ENCODE measurements around the gene LMX1B.
"Not testable (repeated sequence)": the region's sequence is repeated elsewhere in the genome, so short reads cannot be mapped to it uniquely, and the experiment has no call there.

Gene LMX1B

DNA sequence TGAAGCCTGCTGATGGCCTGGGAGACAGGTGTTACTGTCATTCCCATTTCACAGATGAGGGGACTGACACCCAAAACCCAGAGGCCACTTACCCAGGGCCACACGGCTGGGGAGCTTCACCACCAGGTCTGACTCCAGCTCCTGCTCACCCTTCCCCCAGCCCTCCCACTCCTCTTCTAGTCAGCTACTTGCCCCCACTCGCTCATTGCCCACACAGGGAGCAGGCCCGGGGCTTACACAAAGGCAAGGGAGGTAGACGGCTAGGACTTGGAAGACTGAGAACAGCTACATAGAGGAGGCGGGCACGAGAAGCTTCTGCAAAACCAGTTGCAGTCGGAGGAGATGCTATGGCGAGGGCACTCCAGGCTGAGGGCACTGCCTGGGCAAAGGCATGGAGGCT, 21.3 kb downstream of the LMX1B start:
- no peak for DNase-seq (ENCODE audit: low read depth)

DNA sequence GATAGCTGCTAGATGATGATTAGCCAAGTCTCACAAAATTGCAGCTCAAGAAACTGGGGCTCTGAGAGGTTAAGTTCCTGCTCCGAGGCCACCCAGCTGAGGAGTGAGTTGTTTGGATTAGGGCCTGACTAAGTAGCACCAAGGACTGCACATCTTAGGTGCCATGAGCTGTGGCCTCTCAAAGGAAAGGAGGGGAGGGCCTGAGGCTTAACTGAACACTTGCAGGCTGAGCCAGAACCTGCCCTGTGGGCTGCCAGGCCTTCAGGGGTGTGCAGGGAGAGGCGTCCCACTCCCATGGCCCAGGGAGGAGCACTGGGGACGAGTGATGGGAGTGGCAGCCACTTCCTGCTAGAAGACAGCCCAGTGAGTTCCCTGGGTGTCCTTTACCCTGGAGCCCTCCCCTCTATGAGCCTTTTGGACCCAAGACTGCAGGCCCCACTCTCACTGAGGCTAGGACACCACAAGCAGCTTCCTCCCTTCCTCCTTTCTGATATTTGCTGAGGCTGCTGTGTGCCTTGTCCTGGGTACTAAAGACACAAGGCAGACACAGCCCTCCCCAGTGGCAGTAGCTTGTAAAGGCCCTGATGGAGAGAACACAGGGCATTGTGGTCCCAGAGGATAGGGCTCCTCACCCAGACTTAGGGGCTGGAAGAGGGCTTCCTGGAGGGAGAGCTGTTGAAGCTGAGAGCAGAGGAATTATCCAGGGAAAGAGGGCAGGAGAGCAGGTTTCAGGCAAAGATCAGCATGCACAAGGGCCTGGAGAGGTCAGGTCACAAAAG, 22.1 kb downstream of the LMX1B start:
- DNase-seq (ENCODE audit: low read depth) = no peak

DNA sequence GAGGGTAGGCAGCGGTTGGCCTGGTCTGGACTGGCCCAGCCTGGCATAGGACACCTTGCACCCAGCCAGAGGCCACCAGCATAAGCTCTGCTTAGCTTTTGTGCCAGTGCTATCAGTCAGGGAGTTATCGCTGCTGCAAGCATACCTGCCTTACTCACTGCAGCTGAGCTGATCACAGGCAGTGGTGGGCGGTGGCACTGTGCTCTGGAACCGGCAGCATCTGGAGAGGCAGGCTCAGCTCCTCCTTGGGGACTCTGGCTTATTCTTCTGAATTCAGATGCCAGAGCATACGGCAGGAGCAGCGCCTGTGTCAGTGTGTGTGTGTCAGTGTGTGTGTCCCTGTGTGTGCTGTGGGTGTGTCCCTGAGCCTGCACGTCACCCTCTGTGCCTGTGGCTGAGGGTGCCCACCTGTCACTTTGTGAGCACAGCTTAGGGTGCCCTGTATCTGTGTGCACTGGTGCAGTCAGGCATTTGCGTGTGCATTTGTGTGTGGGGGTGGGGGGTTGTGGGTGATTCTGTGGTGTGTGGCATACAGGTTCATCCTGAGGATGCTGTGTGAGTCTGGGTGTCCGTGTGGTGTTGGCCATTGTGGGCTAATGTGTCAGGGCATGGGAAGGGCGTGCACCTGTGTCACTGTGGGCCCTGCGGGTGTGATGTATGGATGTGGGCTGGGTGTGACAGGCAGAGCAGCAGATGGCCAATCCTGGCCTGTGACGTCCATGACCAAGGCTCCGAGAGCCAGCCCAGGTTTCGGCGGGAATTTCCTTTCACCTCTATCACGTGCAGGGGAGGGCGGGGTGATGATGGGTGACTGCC, 23.5 kb downstream of the LMX1B start:
- no peak for DNase-seq (ENCODE audit: low read depth)

DNA sequence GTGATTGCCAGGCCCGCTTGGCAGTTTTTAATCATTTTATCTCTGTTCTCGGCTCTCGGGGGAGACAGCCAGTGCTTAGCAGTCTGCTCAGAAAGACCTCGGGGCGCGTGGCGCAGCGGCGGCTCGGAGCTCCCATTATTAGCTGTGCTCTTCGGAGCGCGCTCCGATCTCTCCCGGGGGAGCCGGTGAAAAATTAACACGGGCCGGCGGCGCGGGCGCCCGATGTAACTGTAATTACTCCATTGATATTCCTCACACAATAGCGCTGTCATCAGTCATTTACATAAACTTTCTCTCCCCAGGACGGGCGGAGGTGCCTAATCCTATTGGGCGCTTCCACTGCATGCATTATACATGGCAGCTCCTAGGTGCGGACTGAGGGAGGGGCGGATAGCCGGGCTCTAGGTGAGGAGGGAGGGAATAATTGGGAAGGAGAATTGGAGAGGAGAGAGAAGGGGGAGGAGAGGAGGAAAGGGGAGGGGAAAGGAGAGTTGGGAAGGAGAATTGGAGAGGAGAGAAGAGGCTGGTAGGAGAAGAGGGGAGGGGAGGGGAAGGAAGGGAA, 24.9 kb downstream of the LMX1B start:
- no peak for DNase-seq (ENCODE audit: low read depth)

DNA sequence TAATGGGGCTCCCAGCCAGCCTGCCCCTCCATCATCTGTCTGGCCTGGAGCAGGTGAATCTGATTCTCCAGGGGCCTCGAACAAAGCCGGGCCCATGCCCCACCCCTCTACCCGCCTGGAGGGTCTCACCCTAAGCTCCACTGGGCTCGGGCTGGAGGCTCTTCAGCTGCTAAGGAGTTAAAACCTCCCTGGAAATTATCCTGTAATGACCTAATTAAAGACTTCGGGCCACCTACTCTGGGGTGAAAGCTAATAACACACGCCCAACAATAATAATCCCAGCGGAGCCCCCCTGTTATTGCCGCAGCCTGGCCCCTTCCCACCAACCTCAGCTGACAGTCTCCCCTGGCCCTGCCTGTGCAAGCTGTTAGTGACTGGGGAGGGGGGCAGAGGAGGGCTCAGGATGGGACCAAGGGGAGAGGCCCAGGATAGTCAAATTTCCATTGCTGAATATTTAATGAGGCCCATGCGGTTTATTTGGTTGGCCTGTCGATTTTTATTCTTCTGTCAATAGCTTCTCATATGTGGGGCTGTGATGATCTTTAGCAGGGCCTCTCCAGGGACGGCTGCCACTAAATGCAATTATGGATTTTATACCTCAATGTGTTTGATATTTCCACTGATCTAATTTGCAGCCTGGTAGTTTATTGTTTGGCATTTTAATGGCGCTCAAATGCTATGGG, 25.7 kb downstream of the LMX1B start:
- DNase-seq (ENCODE audit: low read depth) = no peak

DNA sequence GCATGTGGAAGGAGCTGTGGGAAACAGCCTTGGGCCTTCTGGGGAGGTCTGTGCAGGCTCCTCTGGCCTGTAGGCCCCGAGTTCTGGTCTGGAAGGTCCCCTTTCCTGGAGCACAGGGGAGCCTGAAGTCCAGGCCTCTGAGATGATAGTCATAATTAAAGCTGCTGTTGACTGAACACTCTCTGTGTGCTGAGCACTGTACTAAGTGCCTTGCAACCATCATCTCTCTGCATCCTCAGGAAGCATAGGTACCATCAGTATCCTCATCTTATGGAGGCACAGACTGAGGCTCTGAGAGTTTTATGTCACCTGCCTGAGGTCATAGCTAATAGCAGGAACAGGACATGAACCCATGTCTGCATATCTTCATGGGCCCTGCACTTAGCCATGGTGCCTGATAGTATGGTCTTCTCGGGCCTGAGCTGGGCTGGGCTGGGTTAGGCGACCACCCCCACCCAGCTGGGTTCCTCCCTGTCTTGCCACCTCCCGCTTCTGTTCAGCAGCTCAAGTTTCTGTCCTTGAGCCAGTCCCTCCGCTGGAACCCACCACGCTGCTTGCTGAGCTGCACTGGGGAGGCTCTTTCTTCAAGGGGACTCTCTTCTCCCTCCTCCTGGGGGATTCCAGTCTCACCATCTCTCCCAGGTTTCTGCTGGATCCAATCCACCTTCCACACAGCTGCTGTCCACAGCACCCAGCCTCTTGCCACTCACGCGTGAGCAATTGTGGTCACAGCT, 27.6 kb downstream of the LMX1B start:
- DNase-seq (ENCODE audit: low read depth) = no peak

DNA sequence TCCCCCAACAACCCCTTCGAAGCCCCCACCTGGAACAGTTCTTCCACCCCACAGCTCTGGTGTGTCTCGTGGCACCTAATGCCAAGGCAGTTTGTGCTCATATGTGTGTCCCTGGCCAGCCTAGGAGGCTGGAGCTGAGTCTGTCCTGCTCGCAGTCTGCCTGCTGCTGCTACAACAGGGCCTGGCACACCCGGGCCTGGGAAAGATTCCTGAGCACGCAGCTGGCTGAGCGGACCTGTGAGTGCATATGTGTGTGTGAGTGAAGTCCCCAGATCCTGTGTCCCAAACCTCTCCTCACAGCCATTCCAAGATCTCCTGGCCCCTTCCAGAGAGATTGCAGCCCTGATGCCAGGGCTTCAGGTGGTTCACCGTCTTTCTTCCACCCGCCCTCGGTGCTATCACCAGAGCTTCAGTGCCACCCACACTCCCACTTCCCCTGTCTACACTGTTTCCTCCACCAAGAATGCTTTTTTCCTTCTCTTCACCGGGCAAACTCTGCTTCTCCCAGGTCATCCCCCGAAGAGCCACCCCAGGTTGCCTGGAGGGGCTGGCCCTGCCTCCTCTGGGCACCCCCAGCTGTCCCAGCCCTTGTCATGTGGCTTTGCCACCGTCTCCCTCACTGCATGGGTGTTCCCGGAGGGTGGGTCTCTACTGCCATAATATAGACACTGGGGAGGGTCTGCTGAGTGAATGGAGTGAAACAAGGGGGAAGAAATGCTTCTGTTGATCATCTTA, 28.4 kb downstream of the LMX1B start:
- no peak for DNase-seq (ENCODE audit: low read depth)

DNA sequence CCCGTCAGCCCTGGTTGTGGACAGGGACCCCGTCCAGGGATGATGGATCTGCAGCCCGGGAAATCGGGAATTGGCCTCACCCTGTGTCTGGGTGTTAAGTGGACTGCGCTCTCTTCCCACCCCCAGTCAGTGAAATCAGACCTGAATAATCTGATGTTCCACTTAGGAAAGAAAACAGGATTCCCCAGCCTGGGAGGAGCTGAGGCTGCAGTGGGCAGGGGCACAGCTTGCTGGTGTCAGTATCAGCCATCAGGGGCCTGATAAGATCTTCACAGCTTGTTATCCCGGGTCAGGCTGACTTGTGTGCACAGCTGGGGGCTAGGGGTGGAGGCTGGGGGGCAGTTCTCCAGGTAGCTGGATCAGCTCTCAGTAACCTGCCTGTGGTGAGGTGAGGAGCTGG, 29.1 kb downstream of the LMX1B start:
- DNase-seq (ENCODE audit: low read depth) = no peak

DNA sequence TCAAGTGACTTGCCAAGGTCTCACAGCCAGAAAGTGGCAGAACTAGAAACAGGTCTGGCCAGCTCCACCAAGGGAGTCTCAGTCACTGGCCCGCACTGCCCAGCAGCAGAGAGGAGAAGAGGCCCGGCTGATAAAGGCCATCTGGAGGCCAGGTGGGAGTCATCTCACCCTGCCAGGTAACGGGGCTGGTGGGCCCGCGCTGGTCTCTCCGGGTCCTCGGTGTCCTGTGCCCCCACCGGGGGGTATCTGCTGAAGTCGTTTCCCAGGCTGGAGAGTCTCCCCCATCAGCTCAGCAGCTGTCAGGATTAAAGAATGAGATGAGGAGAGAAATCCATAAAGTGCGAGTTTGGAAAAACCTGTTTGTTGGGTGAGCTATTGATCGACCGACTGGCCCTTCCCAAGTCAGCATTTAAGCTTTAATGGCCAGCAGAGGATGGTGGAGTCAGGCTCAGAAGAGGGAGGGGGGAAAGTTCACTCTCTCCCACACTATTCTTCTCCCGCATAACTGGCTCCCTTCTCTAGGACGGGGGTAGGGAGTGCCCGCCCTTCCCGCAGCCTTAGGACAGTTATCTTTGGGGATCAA, 30.3 kb downstream of the LMX1B start:
- no peak for DNase-seq (ENCODE audit: low read depth)

DNA sequence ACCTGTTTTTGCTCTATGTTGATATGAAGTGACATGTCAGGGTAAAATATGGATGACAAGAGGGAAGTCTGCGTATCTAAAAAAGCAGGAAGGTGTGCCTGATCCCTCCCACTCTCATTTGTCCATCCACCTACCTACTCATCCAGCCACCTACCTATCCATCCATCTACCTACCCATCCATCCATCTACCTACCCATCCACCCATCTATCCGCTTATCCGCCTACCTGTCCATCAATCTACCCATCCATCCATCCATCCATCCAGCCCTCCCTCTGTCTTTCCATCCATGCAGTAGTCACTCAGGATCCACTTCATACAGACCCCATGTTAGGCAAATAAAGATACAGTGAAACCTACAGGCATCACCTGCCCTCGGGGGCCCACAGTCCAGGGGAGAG, 32.4 kb downstream of the LMX1B start:
- no peak for DNase-seq (ENCODE audit: low read depth)

DNA sequence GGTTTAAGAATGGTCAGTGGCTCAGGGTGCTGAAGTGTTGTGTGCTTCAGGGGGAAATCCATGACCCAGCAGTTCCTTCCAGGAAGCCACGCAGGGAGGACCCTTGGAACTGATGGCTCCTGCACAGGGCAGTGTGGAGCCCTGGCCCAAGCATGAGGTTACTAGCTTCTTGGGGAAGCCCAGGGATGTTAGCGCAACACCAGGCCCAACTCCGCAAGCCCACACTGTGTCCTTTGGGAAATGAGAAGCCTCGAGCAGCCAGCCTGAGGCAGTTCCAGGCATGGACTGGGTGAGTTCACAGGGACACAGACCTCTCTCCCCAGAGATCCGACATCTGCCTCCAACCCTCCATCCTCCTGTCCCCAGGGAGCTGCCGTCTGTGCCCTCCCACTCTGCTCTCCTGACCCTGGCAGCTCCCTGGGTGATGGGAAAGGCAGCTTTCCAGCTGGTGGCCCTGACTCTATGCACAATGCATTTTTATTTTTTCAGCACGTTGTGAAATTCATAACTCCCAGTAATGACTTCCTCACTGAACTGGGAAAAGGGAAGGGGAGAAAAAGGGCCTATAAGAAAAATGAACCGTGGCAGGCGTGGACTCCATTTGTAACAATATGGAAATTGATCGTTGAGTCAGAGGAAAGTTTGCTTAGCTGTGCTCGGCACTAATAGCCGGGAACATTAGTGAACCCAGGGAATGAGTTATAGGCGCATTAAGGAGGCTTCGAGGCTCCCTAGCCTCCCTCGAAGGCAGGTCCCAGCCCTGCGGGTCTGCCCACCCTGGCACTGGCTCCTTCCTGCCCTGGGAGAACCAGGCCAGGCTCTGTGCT, 34.1 kb downstream of the LMX1B start:
- no peak for DNase-seq (ENCODE audit: low read depth)

DNA sequence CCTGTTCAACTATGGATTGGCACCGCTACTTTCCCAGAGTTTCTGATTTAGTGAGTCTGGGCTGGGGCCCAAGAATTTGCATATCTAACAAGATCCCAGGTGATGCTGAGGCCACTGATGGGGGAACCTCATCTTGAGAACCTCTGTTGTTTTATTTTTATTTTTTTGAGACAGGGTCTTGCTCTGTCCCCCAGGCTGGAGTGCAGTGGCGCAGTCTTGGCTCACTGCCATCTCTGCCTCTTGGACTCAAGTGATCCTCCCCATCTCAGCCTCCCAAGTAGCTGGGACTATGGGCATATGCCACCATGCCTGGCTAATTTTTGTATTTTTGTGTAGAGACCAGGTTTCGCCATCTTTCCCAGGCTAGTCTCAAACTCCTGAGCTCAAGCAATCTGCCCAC, 35.7 kb downstream of the LMX1B start:
- DNase-seq (ENCODE audit: low read depth) = no peak

DNA sequence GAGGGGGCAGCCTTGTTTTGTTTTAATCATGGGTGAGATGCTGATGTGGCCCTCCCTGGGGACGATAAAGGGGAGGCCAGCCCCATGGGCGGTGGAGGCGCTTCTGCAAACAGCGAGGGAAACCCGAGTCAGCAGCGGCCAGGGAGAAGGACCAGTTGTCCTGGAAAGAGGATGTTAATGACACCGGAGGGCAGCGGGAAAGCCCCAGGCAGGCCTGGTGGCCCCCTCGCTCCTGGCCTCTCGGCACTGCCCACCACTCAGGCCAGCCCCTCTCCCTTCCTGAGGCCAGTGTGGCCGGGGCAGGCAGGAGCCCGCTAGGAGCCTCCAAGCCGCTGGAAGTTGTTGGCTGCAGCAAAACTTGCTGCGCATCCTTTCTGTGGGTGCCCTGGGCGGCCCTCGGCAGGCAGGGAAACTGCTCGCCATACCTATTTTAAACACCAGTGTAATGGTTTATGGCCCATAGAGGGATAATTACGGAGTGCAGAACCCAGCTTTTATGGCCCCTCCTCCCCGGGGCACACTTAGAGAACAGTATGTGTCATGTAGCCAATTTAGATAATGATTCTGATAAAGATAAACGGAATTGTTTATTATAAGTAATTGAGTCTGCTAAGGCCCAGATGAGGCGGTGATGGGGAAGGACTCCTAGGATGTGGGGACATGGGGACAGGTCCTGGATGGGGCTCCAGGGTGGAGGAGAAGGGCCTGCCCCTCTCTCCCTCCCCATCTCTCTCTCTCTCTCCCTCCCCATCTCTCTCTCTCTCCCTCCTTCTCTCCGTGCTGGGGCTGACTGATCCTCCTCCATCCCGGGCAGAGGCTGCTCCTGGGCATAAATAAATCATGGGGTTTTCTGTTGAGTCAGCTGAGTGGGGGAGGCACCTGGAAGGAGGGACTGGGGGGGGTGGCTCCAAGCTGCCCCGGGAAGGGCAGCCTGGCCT, 36.9 kb downstream of the LMX1B start:
- DNase-seq (ENCODE audit: low read depth) = no peak

DNA sequence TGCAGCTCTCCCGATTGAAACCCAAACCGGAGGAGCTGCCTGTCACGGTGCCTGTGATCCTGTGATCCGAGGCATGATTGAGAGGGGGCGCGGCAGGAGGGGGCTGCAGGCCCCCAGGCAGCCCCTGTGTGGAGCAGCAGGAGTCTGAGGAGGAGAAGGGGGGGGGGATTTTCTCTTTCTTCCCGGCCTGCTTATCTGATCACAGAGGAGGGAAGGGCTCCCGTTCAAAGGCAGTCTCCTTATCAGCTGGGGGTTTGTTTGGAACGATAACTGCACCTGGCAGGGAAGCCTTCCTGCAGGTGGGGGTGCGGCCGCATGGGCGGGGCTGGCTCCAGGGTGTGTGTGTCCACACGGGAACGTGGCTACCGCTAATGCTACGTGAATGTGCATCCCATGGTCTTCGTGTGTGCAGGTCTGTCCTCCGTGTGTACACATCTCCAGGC, 38.4 kb downstream of the LMX1B start:
- no peak for DNase-seq (ENCODE audit: low read depth)

DNA sequence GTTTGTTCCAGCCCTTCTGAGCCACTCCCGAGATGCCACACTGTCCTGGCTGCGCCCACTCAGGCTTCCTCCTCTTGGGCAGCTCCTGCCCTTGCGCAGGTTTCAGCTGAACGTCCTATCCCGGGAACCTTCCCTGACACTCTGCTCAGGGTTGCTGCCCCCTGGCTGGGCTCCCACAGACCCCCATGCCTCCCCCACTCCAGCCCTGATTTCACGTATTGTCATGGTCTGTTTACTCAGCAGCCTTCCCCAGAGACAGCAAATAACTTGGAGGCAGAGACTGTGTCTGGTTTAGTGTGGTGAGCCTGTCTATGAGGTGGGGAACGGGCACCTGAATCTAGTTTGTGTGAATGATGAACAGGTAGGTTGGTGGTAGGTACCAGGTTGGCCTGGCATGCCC, 40.4 kb downstream of the LMX1B start:
- no peak for DNase-seq (ENCODE audit: low read depth)

DNA sequence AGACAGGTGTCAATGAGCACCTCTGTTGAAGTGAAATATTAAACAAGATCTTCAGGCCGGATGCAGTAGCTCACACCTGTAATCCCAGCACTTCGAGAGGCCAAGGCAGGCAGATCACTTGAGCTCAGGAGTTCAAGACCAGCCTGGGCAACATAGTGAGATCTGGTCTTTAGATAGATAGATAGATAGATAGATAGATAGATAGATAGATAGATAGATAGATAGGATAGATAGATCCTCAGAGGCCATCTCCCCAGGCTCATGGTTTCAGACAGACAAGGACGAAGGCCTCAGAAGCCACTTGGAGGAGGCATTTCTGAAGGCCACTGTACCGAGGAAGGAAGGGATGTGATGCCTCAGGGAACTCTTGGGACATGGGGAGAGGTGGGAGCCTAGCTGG, 42.5 kb downstream of the LMX1B start:
- DNase-seq (ENCODE audit: low read depth) = not testable (repeated sequence)

DNA sequence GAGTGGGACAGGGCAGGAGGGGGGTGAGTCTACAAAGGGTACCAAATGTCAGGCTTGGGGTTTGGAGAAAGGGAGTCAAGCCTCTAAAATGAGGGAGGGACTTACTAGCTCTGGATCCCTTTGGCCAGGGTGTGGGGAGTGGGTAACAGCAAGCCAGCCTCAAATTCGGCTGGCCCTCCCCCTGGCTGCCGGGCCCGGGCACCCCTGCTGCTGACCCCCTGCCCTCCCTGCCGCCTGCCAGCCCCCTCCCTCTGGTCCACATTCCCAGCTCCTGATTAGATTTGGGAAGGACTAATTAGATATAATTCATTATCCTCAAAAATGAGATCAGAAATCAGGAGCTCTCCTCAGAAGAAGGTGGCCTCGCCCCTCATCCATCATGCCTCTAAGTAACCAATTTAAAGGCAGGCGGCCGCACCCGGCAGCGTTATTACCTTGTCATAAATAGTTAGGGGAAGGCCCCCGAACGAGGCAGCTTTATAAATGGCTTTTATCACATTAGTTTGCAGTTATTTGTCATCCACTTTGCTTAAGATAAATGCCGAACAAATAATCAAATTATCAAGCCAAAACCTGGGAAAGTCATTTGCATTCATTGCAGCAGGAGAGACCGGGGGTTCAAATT, 44.6 kb downstream of the LMX1B start:
- DNase-seq (ENCODE audit: low read depth) = no peak

DNA sequence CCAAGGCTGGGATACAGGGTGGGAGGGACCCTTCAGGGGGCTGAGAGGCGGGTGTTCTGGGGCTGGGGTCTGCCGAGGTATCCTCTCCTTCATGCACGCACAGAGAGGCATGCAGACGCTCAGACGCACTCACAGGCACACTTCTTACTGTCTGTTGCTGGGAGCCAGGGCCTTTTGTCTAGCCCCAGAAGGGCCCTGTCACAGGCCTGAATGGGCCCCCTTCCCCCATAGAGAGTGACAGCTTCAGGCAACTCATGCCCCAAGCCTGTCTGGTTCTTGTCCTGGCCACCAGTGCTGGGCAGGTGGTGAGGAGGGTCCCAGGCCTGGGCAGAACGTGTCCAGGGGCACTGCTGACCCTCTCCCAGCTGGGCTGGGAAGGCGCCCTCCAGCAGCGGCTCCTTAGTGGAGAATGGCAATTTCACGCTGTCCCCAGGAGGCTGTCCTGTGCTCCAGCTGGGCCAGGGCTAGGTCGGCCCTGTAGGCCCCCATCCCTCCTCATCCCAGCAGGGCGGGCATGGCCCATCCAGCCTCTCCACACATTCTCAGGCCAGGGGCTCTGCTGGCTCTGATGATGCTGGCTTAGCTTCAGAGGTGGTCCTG, 45.3 kb downstream of the LMX1B start:
- no peak for DNase-seq (ENCODE audit: low read depth)
